B cell (primary cell): ENCODE data around the gene PARN. TPM values are rescaled to one million over a fixed set of nuclear protein-coding genes. Genes with fewer than 3 reads are reported as not detected.

ENCODE experiments used
- ATAC-seq: fragments of 200-7000 bp; cut with Tn5 transposase; one replicate; pipeline ENCODE4 v1.10.0; 2021; ENCODE audit warnings: low read depth, mild to moderate bottlenecking, moderate number of reproducible peaks, moderate library complexity
- CTCF ChIA-PET: fragments of 350-600 bp; sonication (Branson Sonifier 250); formaldehyde crosslinking; loops from one replicate; lab custom pipeline; 2021; ENCODE audit warnings: antibody characterized with exemption, inconsistent platforms; lab: Charles Lee
- POLR2A ChIA-PET: fragments of 350-600 bp; sonication (Branson Sonifier 250); formaldehyde crosslinking; loops from one replicate; lab custom pipeline; 2021; ENCODE audit warnings: antibody characterized with exemption; lab: Charles Lee
- DNase-seq: peaks from one replicate; pipeline ENCODE4 v3.0.0; 2013
- H2AFZ ChIP-seq: 2 replicates; pipeline ENCODE4 v1.6.1; 2012; ENCODE audit warnings: mild to moderate bottlenecking, low read depth, low read length; ENCODE audit not compliant: insufficient read depth, poor library complexity, severe bottlenecking
- H3K27ac ChIP-seq, 2 donors: 1 replicate in 1 of 2; 2 replicates in 1 of 2; pipeline ENCODE4 v1.5.1; 2012 to 2013; ENCODE audit warnings: low read length in 2 of 2, mild to moderate bottlenecking in 2 of 2, moderate library complexity in 1 of 2
- H3K27me3 ChIP-seq, 4 experiments: fragments of 200-600 bp in 1 of 4; sonication (generic) in 1 of 4; replicated peaks in 1 of 4; 1 replicate in 2 of 4; 2 replicates in 2 of 4; pipeline versions ENCODE4 v1.6.1 to v1.7.0; 2013 to 2016; ENCODE audit warnings: low read length in 3 of 4, mild to moderate bottlenecking in 2 of 4, mixed read lengths in 1 of 4, moderate library complexity in 1 of 4; ENCODE audit not compliant: insufficient read depth in 4 of 4, control insufficient read depth in 3 of 4; ENCODE audit errors: control extremely low read depth in 1 of 4
- H3K36me3 ChIP-seq, 2 experiments: replicated peaks in 1 of 2; 1 replicate in 1 of 2; 2 replicates in 1 of 2; pipeline versions ENCODE4 v1.6.1 to v1.7.1; 2013; ENCODE audit warnings: low read length in 1 of 2; ENCODE audit not compliant: insufficient read depth in 2 of 2, control insufficient read depth in 1 of 2; ENCODE audit errors: control extremely low read depth in 1 of 2, extremely low read depth in 1 of 2
- H3K4me1 ChIP-seq, 2 donors: fragments of 200-600 bp in 1 of 2; sonication (generic) in 1 of 2; 1 replicate in 1 of 2; 2 replicates in 1 of 2; pipeline versions ENCODE4 v1.5.1 to v1.6.1; 2013 to 2017; ENCODE audit warnings: low read length in 2 of 2; ENCODE audit not compliant: control insufficient read depth in 2 of 2, insufficient read depth in 2 of 2
- H3K4me2 ChIP-seq: replicated peaks from 2 replicates; pipeline ENCODE3; 2012; ENCODE audit warnings: mild to moderate bottlenecking, low read depth, low read length; ENCODE audit not compliant: poor library complexity, severe bottlenecking
- H3K4me3 ChIP-seq, 5 experiments: fragments of 200-600 bp in 1 of 5; sonication (generic) in 1 of 5; 1 replicate in 3 of 5; 2 replicates in 2 of 5; pipeline versions ENCODE4 v1.5.1 to v1.7.0; 2011 to 2016; ENCODE audit warnings: low read length in 4 of 5, mild to moderate bottlenecking in 4 of 5, low read depth in 2 of 5, control low read depth in 1 of 5, moderate library complexity in 1 of 5; ENCODE audit not compliant: insufficient read depth in 1 of 5; ENCODE audit errors: control extremely low read depth in 1 of 5, extremely low read depth in 1 of 5
- H3K79me2 ChIP-seq: fragments of 200-600 bp; sonication (generic); one replicate; pipeline ENCODE4 v1.6.0; 2016; ENCODE audit warnings: low read length; ENCODE audit not compliant: control insufficient read depth, insufficient read depth
- H3K9ac ChIP-seq: fragments of 200-600 bp; sonication (generic); 2 replicates; pipeline ENCODE4 v1.6.1; 2017; ENCODE audit warnings: mild to moderate bottlenecking, low read length, moderate library complexity
- H3K9me3 ChIP-seq, 3 donors: one replicate each; pipeline versions ENCODE4 v1.6.1 to v1.7.1; 2013; ENCODE audit warnings: low read length in 2 of 3; ENCODE audit not compliant: control insufficient read depth in 2 of 3, insufficient read depth in 1 of 3; ENCODE audit errors: control extremely low read depth in 1 of 3
- H4K20me1 ChIP-seq: 2 replicates; pipeline ENCODE4 v1.6.0; 2012; ENCODE audit warnings: mild to moderate bottlenecking, low read length; ENCODE audit not compliant: insufficient read depth, control insufficient read depth, poor library complexity, severe bottlenecking
- H3K27ac Mint-ChIP-seq: one replicate; pipeline ENCODE4 v1.8.0; 2021; ENCODE audit warnings: mixed read lengths
- H3K27me3 Mint-ChIP-seq: one replicate; pipeline ENCODE4 v1.8.0; 2021; ENCODE audit warnings: mixed read lengths
- H3K4me1 Mint-ChIP-seq: one replicate; pipeline ENCODE4 v1.8.0; 2021; ENCODE audit warnings: mixed read lengths
- H3K4me3 Mint-ChIP-seq: one replicate; pipeline ENCODE4 v1.8.0; 2021; ENCODE audit warnings: mixed read lengths
- H3K9me3 Mint-ChIP-seq: one replicate; pipeline ENCODE4 v1.8.0; 2022; ENCODE audit warnings: mixed read lengths; ENCODE audit not compliant: insufficient read depth
- EZH2 ChIP-seq: IDR thresholded peaks from 2 replicates; pipeline ENCODE4 v1.6.1; 2012; ENCODE audit warnings: borderline replicate concordance, low read depth, mild to moderate bottlenecking, moderate library complexity, low read length; ENCODE audit not compliant: insufficient read depth, poor library complexity, severe bottlenecking
- WGBS: methylation state at CpG from one replicate; pipeline ENCODE4 v1.1.5; 2013; ENCODE audit warnings: missing lambda C conversion rate; ENCODE audit not compliant: insufficient coverage; 5-methylcytosine and 5-hydroxymethylcytosine counted together
- intact Hi-C: fragments of 100-400 bp; cut with micrococcal nuclease; formaldehyde crosslinking; loops from one replicate; pipeline ENCODE4 v1.10.0; 2022
- polyA plus RNA-seq: library from polyadenylated mRNA; depleted of rRNA; stranded (reverse); fragments of >200 nt; gene quantifications from 2 replicates; pipeline ENCODE4 v1.2.3, GENCODE V29; 2012
- total RNA-seq, 2 donors: library from RNA; stranded (reverse); fragments of 120-200 nt in 1 of 2; gene quantifications; 1 replicate in 1 of 2; 2 replicates in 1 of 2; pipeline versions ENCODE4 v1.2.3 to v1.2.4, GENCODE V29; 2013 to 2022
- TF ChIP-seq, protein P1 (sequence below): fragments of 200-600 bp; IDR thresholded peaks from one replicate; pipeline ENCODE4 v1.8.0; 2022; ENCODE audit warnings: antibody characterized with exemption, mild to moderate bottlenecking

The PARN gene
- total and polyA plus RNA-seq, 2 donors (not counting 1 experiment from before 2014, with no cell fraction given), result 25.3 to 62.2 TPM

DNA sequence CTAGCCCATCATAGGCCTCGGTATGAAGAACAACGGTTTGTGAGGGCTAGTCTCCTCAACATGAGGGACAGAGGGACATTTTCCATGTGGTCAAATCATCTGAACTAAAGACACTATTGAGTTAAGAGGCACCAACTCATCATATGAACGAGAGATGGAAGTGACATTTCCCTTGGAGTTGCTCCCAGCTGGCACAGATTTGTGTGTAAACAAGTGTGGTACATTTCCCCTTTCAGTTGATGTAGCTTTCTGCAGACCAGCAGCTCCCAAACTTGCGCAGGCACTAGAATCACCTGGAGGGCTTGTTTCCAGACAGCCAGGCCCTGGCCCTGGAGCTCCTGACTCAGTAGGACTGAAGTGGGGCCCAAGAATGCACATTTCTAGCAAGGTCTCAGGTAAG is 205.5 kb downstream of the PARN start:
- H3K4me3 ChIP-seq, result no peak overlapping the region
- Mint-ChIP-seq H3K27ac (no peak overlapping the region), H3K27me3 (no peaks in the 10 kb centered on the region), H3K4me1 (no peaks in the 10 kb centered on the region), H3K4me3 (no peak overlapping the region), H3K9me3 (no peaks in the 10 kb centered on the region)
- ATAC-seq (no peak), DNase-seq (no peak)
- H3K79me2 ChIP-seq, result no peaks in the 10 kb centered on the region
- H3K9me3 ChIP-seq, result no peaks in the 10 kb centered on the region
- intact Hi-C loops, result no loop called here
- peaks cover 0 to 3% of the 10 kb centered on the region in 2 experiments for H3K36me3 ChIP-seq
- H3K27me3 ChIP-seq, result no peaks in the 10 kb centered on the region
- no peak overlapping the region for H3K9ac ChIP-seq
- no peaks in the 10 kb centered on the region for H3K4me1 ChIP-seq
- H3K27ac ChIP-seq, result no peak overlapping the region
- no peak overlapping the region for H2AFZ ChIP-seq
- no peak overlapping the region for H3K4me2 ChIP-seq
- 100% methylated on average over 3 of the region's 4 CpGs for WGBS
- no peaks in the 10 kb centered on the region for H4K20me1 ChIP-seq
- CTCF ChIA-PET, result no interaction called here
- TF ChIP-seq, protein P1, sequence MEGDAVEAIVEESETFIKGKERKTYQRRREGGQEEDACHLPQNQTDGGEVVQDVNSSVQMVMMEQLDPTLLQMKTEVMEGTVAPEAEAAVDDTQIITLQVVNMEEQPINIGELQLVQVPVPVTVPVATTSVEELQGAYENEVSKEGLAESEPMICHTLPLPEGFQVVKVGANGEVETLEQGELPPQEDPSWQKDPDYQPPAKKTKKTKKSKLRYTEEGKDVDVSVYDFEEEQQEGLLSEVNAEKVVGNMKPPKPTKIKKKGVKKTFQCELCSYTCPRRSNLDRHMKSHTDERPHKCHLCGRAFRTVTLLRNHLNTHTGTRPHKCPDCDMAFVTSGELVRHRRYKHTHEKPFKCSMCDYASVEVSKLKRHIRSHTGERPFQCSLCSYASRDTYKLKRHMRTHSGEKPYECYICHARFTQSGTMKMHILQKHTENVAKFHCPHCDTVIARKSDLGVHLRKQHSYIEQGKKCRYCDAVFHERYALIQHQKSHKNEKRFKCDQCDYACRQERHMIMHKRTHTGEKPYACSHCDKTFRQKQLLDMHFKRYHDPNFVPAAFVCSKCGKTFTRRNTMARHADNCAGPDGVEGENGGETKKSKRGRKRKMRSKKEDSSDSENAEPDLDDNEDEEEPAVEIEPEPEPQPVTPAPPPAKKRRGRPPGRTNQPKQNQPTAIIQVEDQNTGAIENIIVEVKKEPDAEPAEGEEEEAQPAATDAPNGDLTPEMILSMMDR, result no peak
- POLR2A ChIA-PET, result no interaction called here

DNA sequence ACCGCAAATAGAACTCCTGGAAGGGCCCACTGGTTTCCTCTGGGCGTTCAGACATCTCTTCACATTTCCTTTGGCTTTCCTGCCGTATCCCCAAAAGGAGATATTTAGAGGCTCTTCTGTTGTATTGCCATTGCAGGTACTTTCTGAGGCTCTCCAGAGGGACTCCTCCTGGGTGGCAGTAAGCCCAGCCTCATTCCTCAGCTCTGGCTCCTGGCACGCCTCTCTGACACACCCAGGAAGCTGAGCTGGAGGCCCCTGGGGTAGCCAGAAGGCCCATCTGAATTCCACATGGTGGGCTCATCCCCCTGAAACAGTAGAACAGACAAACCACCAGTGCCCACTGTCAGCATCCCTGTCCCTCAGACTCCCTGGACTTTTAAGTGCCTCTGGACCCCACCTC is 206.7 kb downstream of the PARN start:
- POLR2A ChIA-PET, result no interaction called here
- intact Hi-C loops, result no loop called here
- WGBS, result 100% methylated on average over 2 of the region's 4 CpGs
- H4K20me1 ChIP-seq, result no peaks in the 10 kb centered on the region
- ATAC-seq (no peak), DNase-seq (no peak)
- H3K4me3 ChIP-seq, result no peak overlapping the region
- no peak overlapping the region for H3K4me3 Mint-ChIP-seq
- H3K27ac Mint-ChIP-seq, result no peak overlapping the region
- H3K9ac ChIP-seq, result no peak overlapping the region
- no peak overlapping the region for H2AFZ ChIP-seq
- no peaks in the 10 kb centered on the region for H3K4me1 ChIP-seq
- no peak overlapping the region for H3K27ac ChIP-seq
- H3K79me2 ChIP-seq, result no peaks in the 10 kb centered on the region
- TF ChIP-seq, protein P1, result no peak
- TF ChIP-seq EZH2, result no peak
- H3K27me3 Mint-ChIP-seq, result no peaks in the 10 kb centered on the region
- H3K9me3 ChIP-seq, result no peaks in the 10 kb centered on the region
- no peaks in the 10 kb centered on the region for H3K36me3 ChIP-seq
- CTCF ChIA-PET, result no interaction called here
- no peak overlapping the region for H3K4me2 ChIP-seq
- H3K4me1 Mint-ChIP-seq, result no peaks in the 10 kb centered on the region
- H3K9me3 Mint-ChIP-seq, result no peaks in the 10 kb centered on the region
- H3K27me3 ChIP-seq, result no peaks in the 10 kb centered on the region
